HG03196 (cell line): ENCODE measurements around the gene CD40LG.

Source experiments
- ATAC-seq: cut with Tn5 transposase; IDR thresholded peaks from one replicate; pipeline ENCODE4 v1.9.1; 2021; ENCODE audit not compliant: unreplicated experiment

Gene CD40LG

DNA sequence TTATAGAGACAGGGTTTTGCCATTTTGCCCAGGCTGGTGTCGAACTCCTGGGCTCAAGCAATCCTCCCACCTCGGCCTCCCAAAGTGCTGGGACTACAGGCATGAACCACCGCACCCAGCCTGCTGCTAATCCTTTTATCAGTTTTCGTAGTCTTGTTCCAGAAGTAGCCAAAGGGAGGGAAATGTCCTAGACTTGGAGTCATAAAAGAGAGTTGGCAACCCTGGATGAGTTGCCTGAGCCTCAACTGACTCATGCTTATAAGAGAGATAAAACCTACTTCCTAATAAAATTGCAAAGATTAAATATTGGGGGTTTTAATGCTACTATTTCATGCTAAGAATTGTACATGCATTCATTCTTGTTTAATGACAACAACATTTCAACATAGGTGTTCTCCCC lies 44.3 kb downstream of the CD40LG start:
- ATAC-seq: no peak

DNA sequence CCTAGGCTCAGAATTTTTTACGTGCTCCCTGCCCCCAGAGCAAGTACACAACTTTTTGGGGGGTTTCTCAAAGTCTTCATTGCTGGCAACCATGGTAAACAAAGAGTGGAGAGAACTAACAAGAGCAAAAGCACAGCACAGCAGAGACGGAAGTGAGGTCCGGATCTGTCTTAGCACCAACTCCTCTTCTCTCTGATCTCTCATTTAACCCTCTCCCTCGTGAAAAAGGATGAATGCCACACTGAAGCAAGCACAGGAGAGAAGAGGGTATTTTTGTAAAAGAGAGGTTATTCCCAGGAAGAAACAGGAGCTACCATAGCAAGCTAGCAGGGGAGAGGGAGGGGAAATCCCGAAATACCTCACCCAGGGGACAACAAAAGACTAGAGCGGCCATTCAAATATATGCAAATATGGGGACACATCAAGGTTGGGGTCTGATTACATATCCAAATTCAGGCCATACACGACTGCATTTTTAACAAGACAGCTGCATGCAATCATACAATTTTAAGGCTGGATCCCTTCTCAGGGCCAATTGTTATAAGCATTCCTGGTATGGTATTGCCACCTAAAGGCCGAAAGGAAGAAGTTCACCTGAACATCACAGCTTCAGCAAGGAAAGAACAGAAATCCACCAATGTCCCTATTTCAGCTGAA lies 46.6 kb downstream of the CD40LG start:
- peak; percentile 68 for ATAC-seq

DNA sequence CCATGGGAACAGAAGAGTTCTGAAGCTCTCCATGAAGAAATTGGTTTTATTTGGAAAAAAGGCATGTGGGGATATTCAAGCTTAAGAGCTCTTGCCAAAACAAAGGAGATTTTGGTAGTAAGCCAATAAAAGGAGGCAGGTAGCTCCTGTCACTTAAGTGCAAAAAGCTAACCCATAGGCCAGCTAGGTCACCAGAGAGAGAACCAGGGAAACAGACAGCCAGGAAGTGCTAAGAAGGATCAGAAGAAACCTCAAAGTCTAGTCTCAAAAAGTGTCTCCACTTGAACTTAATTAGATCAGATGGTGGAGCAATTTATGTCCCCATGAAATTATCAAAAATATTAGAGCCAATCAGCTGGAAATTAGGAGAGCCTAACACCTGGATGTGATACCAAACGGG lies 49.2 kb downstream of the CD40LG start:
- no peak for ATAC-seq

DNA sequence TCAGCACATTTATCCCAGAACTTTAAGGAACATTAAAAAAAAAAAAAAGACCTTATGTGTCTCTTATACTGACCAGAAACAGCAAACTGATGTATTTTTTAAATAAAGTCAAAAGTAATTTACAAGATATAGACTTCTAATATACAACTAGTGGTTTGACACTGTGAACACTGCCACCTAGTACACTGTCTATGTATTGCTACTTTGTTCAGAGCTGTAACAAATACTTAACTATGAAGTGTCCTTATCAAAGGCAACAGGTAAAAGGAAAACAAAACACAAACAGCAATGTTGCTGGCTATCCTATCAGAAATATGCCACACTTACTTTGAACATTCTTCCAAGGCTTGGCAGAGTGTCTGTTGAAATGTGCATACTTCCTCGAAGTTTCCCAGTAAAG lies 60.4 kb downstream of the CD40LG start:
- no peak for ATAC-seq
